ENCODE results near the gene ARR3.
"Not testable (repeated sequence)": the region's sequence is repeated elsewhere in the genome, so short reads cannot be mapped to it uniquely, and the experiment has no call there.

The ARR3 gene

DNA sequence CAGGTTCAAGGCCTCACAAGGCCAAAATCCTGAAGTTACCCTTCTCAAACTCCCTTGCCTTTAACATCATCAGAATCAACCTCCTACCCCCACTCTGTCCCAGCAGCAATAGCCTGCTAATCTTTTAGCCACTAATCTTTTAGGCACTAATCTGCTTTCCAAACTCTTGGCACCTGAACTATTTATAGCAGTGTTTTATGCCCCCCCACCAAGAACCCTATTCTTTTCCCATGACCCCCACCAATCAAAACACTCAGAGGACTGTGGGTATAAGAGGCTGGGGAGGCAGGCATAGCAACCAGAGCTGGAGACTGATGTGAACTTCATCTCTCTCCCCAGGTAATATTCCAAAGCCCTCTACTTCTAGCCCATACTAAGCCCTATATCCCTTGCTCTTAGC lies at the start of gene ARR3:
ARR3 (plus strand) TSS at position 301 of the 400 bp plus-strand sequence. CDS start 1,052 bp downstream, outside the sequence.
- no peak for DNase-seq (ENCODE audit: low spot score)

DNA sequence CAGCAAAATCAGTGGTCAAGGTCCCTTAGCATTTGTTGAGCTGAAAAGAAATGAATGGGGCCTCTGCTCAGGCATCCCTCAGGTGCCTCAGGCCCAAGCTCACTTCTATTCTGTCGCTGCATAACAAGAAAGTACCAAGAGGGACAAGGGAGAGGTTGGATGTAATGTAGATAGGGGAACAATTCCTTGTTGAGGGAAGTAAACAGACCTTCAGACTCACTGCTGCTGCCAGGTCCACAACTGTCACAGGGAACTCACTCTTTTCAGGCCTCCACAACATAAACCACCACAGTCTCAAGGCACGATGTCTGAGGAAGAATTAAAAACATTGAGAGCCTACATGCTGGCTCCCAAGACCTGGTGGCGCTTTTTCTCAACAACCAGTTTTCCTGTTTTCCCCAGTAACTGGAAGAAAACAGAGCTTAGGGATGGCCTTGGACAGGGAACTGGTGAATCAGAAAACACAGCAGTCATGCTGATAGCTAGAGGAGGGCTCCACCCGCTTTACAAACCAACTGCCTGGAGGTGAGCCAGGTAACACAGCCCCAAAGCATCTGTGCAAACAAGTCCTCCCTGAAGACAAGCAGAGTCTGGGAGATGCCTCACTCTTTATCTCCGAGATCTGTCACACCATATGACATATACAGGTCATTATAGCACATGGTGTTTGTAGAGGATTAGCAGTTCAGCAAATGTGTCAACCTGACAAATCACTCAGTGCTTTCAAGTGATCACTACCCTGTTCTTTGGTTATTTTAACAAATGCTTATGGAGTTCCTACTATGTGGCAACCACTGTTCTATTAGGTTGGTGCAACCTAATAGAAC lies 48.0 kb upstream of the ARR3 start:
- no peak for DNase-seq (ENCODE audit: low spot score)

DNA sequence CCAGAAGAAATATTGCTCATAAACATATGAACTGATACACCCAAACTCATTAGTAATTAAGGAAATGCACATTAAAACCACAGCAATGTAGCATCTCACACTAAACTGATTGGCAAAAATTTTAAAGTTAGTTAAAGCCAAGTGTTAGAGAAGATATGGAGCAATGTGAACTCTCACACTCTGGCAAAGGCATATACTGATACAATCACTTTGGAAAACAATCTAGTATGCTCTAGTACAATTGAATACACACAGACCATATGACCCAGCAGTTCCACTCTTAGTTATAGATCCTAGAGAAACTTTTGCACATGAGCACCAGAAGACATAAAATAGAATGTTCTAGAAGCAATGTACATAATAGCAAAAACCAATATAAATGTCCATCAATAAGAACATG lies 42.1 kb upstream of the ARR3 start:
- DNase-seq (ENCODE audit: low spot score), result no peak

DNA sequence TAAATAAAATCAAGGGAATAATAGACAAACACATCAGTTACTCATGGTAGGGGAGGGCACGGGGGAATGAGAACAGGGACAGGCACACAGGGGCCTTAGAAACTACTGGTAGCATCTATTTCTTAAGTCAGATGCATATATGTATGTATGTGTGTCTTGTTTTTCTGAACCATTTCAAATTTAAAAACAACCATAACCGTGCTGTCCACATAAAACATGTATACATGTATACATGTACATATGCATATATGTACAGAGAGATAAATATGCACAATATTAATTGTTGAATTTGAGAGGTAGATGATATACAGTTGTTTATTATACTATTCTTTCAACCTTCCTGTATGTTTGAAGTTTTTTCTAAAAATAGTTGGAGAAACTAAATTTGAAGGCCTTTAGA lies 41.4 kb upstream of the ARR3 start:
- no peak for DNase-seq (ENCODE audit: low spot score)

DNA sequence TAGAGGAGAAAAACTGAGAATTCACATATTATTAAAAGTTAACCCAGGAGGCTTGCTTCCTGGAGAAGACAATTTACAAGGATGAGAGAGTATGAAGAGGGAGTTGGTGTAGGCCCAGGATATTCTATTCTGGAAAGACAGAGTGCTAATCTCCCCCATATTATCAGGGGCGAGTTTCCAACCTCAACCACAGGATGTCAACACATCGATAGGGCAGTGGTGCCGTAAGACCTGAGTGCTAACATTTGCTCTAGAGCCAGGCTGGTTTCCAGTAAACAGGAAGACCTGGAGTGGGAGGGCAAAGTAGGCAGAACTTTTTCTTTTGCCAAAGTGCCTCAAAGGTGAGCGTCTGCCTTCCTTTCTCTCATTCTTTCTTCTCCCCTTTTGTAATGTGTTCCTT lies 36.5 kb upstream of the ARR3 start:
- no peak for DNase-seq (ENCODE audit: low spot score)

DNA sequence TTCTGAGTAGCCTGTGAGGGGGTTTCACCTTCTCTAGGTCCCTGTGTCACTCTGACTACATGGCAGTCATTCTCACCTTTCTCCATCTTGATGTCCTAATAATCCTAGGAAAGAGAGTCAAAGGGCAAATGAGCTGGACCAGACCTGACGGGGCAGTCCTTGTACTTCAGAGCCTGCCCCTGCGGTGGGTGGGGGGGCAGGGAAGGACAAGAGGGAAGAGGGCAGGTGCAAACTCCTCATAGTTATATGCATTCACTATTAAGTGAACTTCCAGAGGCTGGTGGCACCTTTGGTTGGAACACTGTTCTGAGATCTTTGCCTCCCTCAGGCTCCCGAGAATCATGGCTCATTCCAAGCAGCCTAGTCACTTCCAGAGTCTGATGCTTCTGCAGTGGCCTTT lies 33.8 kb upstream of the ARR3 start, which contains the start of gene AWAT1:
AWAT1 (plus strand) TSS at position 301 of the 400 bp plus-strand sequence; CDS start at position 342, 41 bp downstream.
- no peak for DNase-seq (ENCODE audit: low spot score)

DNA sequence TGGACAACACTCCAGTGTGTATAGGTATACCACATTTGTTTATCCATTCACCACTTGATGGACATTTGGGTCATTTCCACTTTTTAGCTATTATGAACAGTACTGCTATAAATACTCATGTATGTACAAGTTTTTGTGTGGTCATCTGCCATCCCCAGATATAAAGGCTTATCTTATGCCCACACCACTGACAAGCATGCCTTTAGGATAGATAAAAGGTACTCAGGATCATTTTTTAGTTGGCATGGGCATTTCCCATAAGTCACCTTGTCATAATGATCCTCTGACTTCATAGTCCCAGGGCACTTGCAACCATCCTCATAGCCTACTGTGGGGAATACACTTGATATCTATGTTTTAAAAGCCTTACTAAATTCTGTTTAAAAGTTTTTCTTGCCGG lies 27.4 kb upstream of the ARR3 start:
- no peak for DNase-seq (ENCODE audit: low spot score)

DNA sequence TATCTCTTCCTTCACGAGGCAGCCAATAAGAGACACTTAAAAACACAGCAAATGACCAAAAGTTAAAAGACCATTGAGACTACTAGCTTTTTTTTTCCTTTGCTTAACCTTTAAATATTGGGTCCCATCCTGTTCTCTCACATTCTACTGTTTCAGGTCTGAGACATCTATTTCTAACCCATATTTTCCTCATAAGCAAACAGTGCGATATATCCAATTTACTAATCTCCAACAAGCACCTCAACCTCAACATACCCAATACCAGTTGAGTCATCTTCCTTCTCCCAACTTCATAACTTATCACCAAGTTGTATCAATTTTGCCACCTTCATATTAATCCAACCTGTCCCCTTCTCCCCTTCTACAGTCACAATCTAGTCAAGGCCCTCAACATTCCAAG lies 26.6 kb upstream of the ARR3 start:
- DNase-seq (ENCODE audit: low spot score), result no peak

DNA sequence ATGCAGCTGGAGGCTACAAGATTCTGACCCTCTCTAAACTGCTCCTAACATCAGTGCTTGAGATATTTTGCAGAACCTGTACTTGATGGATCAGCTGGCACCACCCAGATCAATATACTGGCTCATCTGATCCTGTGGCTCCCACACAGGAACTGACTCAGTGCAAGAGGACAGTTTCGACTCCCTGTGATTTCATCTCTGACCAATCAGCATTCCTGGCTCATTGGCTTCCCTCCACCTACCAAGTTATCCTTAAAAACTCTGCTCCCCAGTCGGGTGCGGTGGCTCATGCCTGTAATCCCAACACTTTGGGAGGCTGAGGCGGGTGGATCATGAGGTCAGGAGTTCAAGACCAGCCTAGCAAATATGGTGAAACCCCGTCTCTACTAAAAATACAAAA lies 24.5 kb upstream of the ARR3 start:
- not testable (repeated sequence) for DNase-seq (ENCODE audit: low spot score)

DNA sequence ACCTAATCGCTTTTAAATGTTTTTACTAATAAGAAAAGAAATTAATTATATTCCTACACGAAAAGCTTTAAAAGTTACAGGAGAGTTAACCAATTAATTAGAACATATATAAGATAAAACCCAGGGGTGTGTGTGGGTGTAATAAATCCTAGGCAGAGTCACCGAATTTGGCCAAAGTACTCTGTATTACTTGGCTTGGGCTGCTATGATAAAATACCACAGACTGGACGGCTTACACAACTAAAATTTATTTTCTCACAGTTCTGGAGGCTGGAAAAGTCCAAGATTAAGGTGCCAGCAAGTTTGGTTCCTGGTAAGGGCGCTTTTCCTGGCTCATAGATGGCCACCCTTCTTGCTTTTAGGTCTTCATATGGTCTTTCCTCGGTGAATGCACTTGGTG lies 23.3 kb upstream of the ARR3 start:
- DNase-seq (ENCODE audit: low spot score), result no peak

DNA sequence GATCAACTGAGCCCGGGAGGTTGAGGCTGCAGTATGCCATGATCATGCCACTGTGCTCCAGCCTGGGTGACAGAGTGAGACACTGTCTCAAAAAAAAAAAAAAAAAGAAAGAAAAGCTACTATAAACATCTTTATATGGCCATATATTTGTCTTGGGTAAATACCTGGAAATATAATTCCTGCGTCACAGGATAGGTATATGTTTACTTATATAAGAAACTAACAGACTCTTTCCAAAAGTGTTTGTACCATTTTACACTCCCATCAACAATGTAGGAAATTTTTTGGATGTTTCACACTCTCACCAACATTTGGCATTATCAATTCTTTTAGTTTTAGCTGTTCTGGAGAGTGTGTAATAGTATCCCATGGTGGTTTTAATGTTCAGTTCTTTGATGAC lies 20.9 kb upstream of the ARR3 start:
- DNase-seq (ENCODE audit: low spot score), result no peak

DNA sequence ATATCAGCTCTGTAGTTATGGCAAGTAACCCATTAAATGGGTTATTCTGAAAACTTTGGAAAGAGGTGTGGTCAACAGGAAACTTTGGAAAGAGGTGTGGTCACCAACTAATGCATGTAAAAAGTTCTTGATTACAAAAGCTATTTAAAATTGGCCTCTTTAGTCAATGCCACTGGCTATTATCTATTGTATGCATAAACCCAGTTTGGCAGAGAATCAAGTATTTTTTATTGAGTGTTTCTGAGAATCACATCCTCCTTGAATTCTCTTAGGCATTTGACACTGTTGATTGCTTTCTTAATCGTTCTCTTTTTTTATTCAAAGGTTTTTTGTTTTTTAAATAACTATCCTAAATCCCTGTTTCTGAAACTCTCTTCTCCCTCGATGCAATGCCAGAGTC lies 15.6 kb upstream of the ARR3 start:
- no peak for DNase-seq (ENCODE audit: low spot score)

DNA sequence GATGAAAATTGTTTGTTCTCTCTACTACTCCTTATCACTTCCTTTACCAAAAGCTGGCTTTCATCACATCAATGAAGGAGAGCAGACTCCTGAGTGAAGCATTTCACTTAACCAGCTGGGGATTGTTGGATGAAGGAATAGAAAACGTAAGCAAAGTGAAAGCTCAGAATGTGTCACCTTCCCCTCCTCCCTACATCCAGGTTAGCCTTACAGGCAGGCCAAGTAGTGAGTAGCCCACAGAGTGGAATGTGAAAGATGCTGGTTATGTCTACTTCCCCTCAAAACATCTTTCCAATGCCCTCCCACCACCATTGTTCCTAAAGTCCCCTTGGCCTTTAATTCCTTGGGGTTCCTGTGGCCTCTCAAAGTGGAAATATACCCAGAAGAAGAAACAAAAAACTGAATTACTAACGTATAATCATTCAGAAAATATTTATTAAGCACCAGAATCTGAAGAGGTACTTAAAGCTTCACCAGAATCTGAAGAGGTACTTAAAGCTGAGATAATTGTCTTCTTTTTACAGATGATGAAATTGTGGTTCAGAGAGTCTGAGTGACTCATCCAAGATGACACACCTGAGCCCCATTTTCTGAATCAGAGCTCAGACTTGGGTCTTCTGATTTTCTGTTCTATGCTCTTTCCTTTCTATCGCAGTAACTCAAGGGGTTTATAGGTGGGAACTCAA lies 14.6 kb upstream of the ARR3 start:
- no peak for DNase-seq (ENCODE audit: low spot score)

DNA sequence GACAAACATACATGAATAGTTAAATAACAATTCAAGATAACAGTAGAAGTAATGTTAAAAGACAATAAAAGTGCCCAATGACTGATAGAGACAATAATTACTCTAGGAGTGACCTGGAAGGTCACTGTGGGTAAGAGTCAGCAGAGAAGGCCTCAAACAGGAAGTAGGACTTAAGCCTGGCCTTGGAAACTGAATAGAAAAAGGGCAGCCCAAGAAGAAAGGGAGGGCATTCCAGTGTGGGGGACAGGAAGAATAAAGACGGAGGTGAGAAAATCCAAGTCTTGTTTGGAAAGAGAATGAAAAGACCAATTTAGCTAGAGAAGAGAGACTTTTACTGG lies 14.1 kb upstream of the ARR3 start:
- DNase-seq (ENCODE audit: low spot score), result no peak

DNA sequence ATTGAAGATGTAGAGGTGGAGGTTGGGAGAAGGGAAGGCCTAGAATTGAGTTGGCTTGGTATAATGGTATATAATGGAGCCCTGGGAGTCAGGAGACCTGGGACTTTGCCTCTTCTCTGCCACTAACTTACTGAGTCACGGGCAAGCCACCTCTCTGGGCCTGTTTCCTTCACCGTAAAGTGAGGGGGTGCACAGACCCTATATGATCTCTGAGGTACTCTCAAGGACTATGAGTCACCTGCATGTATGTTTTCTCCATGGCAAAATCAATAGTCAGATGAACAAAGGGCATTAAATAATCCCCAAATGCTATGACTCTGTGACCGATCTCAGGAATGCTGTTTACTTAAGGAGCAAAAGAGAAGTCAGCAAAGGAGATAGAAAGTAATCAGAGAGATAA lies 13.2 kb upstream of the ARR3 start:
- DNase-seq (ENCODE audit: low spot score), result no peak

DNA sequence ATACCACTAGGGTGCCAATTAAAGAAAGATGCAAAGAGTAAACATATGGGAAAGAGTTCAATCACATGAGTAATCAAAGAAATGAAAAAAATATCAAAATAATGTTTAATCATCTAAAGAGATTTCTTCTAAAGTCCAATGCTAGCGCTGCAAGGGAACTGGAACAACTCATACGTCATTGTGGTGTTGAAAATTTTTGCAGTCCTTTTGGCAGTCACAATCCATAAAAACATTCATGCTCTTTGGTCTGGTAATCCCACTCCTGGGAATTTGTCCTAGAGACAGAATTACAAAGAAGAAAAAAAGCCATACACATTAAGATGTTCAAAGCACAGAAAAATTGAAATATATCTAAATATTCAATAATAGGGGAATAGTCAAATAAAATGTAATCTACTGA lies 12.7 kb upstream of the ARR3 start:
- DNase-seq (ENCODE audit: low spot score), result no peak

DNA sequence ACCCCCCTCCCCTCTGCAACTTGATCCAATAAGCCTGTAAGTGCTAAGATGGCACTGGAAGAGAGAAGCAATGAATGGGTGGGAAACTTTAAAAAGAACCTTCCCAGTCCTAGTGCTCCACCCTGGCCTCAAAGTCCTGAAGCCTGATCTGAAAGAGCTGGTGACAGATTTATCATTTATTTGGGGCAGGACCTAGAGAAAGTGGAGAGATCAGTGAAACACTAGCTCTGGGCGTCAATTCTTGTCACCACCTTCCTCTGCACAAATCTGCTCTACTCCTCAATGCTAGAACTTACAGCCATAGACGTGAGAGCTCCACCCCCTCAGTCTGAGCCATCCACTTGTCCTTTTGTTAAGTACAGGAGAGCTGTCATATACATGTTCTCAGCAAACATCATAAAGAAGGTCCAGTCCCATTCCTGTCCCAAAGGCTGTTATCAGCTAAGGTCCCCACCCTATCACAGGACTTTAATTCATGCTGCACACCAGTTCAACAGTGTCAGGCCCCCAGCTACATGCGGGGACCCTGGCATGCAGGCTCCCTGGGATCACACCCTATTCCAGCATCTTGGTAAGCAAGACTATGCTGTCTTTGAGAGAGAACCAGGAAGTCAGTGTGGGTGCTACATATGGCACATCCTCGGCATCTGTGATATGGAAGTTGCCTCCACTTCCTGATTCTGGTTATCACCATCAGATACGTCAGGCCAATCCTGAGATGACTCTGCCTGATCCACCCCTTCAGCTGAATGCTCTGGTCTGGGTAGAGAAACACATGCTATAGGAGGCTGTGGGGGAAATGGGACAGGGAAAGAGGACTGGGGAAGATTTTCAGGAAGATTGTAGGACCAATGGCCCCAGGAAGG lies 10.5 kb upstream of the ARR3 start:
- DNase-seq (ENCODE audit: low spot score), result no peak

DNA sequence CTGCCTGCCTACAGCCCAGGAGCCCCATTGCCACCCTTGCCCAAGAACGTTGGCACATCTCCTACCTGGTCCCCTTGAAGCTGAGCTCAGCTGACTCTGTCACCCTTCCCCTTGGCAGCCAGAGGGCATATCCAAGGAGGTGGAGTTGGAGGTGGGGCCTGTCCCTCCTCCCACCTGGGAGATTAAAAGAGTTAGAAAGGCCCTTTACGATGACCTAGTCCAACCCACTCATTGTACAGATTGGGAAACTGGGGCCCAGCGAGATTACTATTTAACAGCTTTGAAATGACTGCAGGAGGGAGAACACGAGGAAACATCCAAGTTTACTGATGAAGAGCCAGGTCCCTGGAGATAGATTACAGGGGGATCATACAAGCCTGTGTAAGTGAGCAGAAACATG lies 8.0 kb upstream of the ARR3 start, which contains the start of gene P2RY4:
P2RY4 (minus strand) TSS at position 101 of the 400 bp plus-strand sequence. CDS start 580 bp downstream, outside the sequence.
- DNase-seq (ENCODE audit: low spot score), result no peak

DNA sequence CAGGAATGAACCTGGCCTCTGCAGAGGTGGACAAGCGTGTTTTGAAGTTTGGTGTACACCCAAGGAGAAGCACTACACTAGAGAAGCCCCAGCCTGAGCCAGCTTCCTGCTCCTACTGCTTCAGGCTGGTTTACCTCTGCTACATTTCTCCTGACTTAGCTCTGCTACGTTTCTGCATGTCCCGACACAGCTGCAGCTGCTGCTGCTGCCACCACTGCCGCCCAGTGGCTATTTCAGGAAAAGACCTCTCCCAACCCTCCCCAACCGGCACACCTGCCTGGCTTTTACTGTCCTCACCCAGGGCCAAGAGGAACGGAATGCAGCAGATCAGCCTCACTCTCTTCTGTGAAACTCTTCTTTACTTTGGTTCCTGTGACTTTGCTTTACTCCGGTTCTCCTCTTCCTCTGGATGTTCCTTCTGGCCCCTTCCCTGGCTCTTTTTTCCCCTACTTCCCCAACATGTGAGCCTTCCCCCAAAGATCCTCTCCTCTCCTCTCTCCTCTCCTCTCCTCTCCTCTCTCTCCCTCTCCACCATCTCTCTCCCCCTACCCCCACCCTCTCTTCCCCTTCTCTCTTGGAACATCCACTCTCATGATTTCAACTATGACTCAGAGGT lies 5.1 kb upstream of the ARR3 start:
- DNase-seq (ENCODE audit: low spot score), result peak; percentile 36

DNA sequence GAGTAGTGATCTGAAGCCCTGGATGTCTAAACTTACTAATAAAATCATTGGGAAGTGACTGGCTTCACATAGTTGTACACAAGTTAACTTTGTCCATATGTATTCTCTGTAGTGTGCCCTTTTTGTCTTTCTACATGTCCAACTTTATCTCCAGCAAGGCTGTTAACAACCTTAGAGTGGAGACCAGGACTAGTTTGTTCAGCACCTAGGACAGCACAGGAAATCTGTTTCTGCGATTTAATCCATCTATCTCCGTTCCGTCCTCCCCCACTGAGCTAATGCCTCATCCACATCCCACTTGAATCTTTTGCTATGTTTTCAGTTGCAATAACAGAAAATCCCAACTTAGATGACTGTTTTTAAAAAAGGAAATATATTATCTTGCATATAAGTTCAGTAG lies 3.4 kb upstream of the ARR3 start:
- DNase-seq (ENCODE audit: low spot score), result no peak

DNA sequence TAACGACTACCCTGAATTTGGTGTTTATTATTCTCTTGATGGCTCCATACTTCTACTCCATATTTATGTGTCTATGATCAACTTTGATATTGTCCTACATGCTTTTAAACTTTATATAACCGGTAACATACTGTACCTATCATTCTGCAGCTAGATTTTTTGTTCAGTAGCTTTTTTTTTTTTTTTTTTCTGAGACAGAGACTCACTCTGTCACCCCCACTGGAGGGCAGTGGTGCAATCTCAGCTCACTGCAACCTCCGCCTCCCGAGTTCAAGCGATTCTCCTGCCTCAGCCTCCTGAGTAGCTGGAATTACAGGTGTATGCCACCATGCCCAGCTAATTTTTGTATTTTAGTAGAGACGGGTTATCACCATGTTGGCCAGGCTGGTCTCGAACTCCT lies 5.9 kb downstream of the ARR3 start:
- DNase-seq (ENCODE audit: low spot score), result not testable (repeated sequence)

DNA sequence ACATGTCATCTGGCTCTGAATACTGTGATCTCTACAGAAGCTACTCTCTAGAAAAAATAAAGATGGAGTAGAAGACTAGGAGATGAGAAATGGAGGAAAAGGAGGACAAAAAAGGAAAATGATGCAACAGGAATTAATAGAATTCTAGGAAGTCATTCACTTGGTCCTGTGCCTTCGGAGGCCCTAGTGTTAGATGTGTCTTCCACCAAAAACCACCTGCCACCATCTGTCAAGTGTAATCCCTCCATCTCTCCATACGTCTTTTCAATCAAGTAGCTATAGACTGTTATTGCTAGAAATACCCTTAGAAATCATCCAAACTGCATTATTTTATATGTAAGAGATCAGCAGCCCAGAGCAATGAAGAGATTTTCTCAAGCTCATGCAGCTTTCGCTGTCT lies 10.9 kb downstream of the ARR3 start:
- no peak for DNase-seq (ENCODE audit: low spot score)

Measured in AG08396 (cell line).